Astrocyte (in vitro differentiated cells and primary cell): ENCODE results near the gene OSBPL5.

Experiments used
- EZH2 ChIP-seq: IDR thresholded peaks from 2 replicates; pipeline ENCODE4 v1.6.1; 2012; ENCODE audit warnings: mild to moderate bottlenecking, low read length, inconsistent platforms; ENCODE audit not compliant: insufficient read depth
- TF ChIP-seq, protein P1 (sequence below): IDR thresholded peaks from 2 replicates; pipeline ENCODE4 v1.5.1; 2011; ENCODE audit warnings: low read depth, mild to moderate bottlenecking, inconsistent platforms, low read length, moderate library complexity; ENCODE audit not compliant: insufficient read depth

DNA sequence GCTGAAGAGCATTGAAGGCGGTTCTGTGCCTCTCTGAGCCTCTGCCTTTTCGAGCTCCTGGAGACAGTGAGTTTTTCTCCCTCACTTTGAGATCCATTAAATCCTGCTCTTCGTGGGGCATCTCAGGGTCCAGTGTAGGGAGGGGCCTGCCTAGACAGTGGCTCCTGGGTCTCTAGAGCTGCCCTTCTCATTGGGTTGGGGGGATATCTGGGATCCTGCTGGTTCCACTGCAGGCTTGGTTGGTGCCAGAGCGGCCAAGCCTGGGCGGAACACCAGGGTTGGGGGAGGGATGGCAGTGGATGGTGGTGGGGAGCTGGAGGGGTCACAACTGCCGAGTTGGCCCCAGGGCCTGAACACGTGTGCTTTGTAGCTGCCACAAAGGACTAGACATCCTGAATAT is 55.7 kb downstream of the OSBPL5 start:
- TF ChIP-seq, protein P1, sequence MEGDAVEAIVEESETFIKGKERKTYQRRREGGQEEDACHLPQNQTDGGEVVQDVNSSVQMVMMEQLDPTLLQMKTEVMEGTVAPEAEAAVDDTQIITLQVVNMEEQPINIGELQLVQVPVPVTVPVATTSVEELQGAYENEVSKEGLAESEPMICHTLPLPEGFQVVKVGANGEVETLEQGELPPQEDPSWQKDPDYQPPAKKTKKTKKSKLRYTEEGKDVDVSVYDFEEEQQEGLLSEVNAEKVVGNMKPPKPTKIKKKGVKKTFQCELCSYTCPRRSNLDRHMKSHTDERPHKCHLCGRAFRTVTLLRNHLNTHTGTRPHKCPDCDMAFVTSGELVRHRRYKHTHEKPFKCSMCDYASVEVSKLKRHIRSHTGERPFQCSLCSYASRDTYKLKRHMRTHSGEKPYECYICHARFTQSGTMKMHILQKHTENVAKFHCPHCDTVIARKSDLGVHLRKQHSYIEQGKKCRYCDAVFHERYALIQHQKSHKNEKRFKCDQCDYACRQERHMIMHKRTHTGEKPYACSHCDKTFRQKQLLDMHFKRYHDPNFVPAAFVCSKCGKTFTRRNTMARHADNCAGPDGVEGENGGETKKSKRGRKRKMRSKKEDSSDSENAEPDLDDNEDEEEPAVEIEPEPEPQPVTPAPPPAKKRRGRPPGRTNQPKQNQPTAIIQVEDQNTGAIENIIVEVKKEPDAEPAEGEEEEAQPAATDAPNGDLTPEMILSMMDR, result no peak
- no peak for TF ChIP-seq EZH2
